NCI-H748 treated with DMSO at 0.1 percent for 48 hours (cell line): Measurements from ENCODE around the gene GRIN1.

Source experiments
- DNase-seq: peaks from one replicate; lab custom pipeline; 2025; lab: John Stamatoyannopoulos, UW

GRIN1 gene

GRCh38 chr9:137217276-137218211 lies 78.6 kb downstream of the GRIN1 start:
- DNase-seq: no peak

GRCh38 chr9:137218212-137218753 lies 79.3 kb downstream of the GRIN1 start:
- no peak for DNase-seq
